ENCODE measurements around the gene ZBED5.

Gene ZBED5

GRCh38 chr11:10805741-10806140 is 52.1 kb downstream of the ZBED5 start:
- Histone ChIP-seq H3K36me3 (ENCODE audit: insufficient read depth, low read length) (peaks cover 58% of the 10 kb centered on the region), H3K9me3 (ENCODE audit: control insufficient read depth, insufficient read depth, low read length) (no peaks in the 10 kb centered on the region; the same call in 1 of the 2 replicates), H3K4me1 (ENCODE audit: insufficient read depth, low read length) (no peaks in the 10 kb centered on the region; the same call in 1 of the 2 replicates), H3K9ac (ENCODE audit: low read depth, low read length) (no peak overlapping the region)

GRCh38 chr11:10803676-10804075 is 54.2 kb downstream of the ZBED5 start:
- H3K36me3 ChIP-seq (ENCODE audit: insufficient read depth, low read length): peaks cover 79% of the 10 kb centered on the region
- H3K9ac ChIP-seq (ENCODE audit: low read depth, low read length): no peak overlapping the region
- no peaks in the 10 kb centered on the region; the same call in 1 of the 2 replicates for H3K9me3 ChIP-seq (ENCODE audit: control insufficient read depth, insufficient read depth, low read length)
- no peaks in the 10 kb centered on the region for H3K4me1 ChIP-seq (ENCODE audit: insufficient read depth, low read length)
